Activated naive CD8-positive, alpha-beta T cell treated with anti-CD3 and anti-CD28 coated beads, Interleukin-2, amount 50 U/mL, for 16 hours (primary cell): Measurements from ENCODE around the gene CX3CL1.
"Not testable (repeated sequence)": the region's sequence is repeated elsewhere in the genome, so short reads cannot be mapped to it uniquely, and the experiment has no call there.

Source experiments
- DNase-seq: peaks from one replicate; pipeline ENCODE4 v3.0.0-alpha.2; 2020; ENCODE audit warnings: low read depth, low spot score

The CX3CL1 gene

DNA sequence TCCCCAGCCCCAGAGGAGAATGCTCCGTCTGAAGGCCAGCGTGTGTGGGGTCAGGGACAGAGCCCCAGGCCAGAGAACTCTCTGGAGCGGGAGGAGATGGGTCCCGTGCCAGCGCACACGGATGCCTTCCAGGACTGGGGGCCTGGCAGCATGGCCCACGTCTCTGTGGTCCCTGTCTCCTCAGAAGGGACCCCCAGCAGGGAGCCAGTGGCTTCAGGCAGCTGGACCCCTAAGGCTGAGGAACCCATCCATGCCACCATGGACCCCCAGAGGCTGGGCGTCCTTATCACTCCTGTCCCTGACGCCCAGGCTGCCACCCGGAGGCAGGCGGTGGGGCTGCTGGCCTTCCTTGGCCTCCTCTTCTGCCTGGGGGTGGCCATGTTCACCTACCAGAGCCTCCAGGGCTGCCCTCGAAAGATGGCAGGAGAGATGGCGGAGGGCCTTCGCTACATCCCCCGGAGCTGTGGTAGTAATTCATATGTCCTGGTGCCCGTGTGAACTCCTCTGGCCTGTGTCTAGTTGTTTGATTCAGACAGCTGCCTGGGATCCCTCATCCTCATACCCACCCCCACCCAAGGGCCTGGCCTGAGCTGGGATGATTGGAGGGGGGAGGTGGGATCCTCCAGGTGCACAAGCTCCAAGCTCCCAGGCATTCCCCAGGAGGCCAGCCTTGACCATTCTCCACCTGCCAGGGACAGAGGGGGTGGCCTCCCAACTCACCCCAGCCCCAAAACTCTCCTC lies 10.4 kb downstream of the CX3CL1 start:
- no peak for DNase-seq

DNA sequence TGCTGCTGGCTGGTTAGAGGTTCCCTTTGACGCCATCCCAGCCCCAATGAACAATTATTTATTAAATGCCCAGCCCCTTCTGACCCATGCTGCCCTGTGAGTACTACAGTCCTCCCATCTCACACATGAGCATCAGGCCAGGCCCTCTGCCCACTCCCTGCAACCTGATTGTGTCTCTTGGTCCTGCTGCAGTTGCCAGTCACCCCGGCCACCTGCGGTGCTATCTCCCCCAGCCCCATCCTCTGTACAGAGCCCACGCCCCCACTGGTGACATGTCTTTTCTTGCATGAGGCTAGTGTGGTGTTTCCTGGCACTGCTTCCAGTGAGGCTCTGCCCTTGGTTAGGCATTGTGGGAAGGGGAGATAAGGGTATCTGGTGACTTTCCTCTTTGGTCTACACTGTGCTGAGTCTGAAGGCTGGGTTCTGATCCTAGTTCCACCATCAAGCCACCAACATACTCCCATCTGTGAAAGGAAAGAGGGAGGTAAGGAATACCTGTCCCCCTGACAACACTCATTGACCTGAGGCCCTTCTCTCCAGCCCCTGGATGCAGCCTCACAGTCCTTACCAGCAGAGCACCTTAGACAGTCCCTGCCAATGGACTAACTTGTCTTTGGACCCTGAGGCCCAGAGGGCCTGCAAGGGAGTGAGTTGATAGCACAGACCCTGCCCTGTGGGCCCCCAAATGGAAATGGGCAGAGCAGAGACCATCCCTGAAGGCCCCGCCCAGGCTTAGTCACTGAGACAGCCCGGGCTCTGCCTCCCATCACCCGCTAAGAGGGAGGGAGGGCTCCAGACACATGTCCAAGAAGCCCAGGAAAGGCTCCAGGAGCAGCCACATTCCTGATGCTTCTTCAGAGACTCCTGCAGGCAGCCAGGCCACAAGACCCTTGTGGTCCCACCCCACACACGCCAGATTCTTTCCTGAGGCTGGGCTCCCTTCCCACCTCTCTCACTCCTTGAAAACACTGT lies 11.3 kb downstream of the CX3CL1 start:
- no peak for DNase-seq

DNA sequence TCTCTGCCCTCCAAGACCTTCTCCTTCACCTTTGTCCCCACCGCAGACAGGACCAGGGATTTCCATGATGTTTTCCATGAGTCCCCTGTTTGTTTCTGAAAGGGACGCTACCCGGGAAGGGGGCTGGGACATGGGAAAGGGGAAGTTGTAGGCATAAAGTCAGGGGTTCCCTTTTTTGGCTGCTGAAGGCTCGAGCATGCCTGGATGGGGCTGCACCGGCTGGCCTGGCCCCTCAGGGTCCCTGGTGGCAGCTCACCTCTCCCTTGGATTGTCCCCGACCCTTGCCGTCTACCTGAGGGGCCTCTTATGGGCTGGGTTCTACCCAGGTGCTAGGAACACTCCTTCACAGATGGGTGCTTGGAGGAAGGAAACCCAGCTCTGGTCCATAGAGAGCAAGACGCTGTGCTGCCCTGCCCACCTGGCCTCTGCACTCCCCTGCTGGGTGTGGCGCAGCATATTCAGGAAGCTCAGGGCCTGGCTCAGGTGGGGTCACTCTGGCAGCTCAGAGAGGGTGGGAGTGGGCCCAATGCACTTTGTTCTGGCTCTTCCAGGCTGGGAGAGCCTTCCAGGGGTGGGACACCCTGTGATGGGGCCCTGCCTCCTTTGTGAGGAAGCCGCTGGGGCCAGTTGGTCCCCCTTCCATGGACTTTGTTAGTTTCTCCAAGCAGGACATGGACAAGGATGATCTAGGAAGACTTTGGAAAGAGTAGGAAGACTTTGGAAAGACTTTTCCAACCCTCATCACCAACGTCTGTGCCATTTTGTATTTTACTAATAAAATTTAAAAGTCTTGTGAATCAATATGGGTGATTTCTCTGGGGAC lies 12.2 kb downstream of the CX3CL1 start:
- DNase-seq = no peak

DNA sequence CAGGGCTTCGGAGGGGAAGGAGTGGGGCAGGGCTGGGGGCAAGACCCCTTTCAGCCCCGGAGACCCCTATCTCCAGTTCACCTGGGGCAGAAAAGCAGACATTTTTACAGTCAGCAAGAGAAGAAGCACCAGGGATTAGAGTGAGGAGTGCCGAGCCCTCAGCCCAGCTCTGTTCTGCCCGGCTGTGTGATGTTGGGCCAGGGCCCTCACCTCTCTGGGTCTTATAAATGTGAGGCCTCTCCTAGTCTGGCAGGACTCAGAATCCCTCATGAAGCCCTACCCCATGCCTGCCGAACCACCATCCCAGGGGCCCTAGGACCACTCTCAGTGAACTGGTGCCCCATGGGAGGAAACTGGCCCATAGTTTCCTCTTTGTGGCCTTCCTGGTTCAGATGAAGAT lies 12.8 kb downstream of the CX3CL1 start:
- DNase-seq = no peak

DNA sequence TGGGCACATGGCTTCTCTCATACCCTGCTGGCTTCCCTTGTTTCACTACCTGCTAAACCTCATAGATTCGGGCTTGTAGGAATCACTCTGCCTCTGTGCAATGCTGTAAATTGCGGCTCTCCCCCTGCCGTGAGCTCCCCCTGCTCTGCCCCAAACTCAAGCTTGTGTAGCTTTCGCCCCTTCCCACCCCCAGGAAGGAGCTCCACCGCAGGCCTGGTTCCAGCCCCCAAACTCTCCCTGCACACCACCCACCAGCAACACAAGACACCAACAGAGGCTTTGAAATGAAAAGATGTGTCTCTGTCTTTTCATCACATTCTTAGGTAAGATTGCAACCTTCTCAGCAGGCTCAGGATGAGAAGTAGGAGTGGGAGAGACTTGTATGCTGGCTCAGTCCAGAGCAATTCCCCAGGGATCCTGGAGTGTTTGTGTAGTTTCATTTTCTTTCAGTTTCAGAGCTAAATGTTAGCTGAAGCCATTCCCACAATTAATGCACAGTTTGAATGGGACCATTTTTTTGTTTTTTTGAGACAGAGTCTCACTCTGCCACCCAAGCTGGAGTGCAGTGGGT lies 14.2 kb downstream of the CX3CL1 start:
- no peak for DNase-seq

DNA sequence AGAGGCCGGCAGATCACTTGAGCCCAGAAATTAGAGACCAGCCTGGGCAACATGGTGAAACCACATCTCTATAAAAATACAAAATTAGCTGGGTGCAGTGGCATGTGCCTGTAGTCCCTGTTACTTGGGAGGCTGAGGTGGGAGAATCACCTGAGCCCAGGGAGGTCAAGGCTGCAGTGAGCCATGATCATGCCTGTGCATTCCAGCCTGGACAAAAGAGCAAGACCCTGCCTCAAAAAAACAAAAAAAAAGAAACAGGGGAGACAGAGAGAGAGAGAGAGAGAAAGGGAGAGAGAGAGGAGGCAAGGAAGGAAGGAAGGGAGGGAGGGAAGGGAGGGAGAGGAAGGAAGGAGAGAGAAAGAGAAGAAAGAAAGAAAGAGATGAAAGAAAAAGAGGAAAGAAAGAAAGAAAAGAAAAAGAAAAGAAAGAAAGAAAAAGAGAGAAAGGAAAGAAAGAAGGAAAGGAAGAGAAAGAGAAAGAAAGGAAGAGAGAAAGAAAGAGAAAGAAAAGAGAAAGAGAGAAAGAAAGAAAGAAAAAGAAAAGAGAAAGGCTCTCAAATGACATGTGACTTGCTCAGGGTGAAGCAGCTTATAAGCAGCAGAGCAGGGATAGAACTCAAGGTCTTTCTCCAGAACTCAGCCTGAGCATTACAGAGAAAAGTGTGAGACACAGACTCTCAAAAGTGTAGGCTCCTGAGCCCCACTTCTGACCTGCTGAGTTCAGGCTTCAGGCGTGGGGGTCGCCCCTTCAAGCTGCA lies 15.5 kb downstream of the CX3CL1 start:
- no peak for DNase-seq

DNA sequence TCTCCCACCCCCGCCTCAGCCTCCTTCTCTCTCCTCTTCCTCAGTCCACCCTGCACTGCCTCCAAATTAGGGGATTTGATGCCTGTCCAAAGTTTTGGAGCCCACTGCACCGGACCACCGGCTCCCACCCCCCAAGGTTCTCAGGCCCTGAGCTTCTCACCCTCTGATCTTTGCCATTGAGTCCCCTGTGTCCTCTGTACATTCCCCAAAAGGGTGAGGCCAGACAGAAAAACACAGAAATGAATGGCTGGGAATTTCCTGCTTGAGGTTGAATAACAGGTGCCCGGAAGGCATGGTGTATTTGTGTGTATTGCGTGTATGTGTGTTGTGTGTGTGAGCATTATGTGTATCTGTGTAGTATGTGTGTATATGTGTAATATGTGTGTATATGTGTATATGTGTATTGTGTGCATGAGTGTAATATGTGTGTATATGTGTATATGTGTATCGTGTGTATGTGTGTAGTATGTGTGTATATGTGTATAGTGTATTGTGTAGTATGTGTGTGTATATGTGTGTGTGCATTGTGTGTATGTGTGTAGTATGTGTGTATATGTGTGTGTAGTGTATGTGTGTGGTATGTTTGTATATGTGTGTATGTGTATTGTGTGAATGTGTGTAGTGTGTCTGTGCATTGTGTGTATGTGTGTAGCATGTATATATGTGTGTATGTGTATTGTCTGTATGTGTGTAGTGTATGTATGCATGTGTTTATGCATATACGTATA lies 16.2 kb downstream of the CX3CL1 start:
- DNase-seq = no peak

DNA sequence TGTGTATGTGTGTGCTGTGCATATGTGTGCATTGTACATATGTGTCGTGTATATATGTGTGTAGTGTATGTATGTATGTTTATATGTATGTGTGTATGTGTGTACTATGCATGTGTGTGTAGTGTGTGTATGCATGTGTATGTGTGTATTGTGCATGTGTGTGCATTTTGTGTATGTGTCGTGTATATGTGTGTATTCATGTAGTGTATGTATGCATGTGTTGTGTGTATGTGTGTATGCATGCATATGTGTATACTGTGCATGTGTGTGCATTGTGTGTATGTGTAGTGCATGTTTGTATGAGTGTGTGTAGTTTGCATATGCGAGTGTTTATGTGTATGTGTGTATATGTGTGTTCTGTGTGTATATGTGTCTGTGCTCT lies 16.8 kb downstream of the CX3CL1 start:
- no peak for DNase-seq

DNA sequence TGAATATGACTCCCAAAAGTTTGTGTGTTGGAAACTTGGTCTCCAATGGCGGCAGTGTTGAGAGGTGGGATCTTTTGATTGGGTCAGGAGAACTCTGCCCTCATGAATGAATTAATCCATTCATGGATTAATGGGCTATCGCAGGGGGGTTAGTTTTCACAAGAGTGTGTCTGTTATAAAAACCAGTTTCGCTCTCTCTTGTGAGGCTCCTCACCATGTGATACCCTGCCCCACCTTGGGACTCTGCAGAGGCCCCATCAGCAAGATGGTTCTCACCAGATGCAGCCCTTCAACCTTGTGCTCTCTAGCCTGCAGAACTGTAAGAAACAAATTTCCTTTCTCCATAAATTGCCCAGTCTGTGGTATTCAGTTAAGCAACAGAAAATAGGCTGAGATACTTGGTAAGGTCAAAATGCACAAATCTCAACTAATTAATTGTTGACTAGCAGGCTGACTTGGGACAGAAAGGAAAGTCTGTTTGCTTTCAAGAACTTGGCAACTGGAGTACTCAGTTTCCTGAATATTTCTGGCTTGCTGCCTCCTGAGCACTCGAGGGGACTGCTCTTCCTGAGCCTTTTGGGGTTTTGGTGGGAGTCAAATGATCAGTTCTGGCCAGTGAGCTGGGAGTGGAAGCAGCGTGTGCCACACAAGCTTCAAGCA lies 18.5 kb downstream of the CX3CL1 start:
- no peak for DNase-seq

DNA sequence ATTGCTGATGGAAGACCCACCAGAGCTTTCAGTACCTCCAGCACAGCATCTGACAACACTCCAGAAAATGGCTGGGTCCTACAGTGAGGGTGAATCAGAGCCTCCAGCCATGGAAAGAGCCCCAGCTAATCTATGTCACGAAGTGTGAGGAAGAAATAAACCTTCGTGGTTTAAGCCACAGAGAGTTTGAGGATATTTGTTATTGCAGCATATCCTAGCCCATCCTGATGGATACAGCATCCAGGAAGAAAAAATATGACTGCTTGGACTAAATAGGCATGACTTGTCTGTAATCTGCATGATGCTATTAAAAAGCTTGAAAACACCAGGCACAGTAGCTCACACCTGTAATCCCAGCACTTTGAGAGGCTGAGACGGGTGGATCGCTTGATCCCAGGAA lies 19.0 kb downstream of the CX3CL1 start:
- no peak for DNase-seq

DNA sequence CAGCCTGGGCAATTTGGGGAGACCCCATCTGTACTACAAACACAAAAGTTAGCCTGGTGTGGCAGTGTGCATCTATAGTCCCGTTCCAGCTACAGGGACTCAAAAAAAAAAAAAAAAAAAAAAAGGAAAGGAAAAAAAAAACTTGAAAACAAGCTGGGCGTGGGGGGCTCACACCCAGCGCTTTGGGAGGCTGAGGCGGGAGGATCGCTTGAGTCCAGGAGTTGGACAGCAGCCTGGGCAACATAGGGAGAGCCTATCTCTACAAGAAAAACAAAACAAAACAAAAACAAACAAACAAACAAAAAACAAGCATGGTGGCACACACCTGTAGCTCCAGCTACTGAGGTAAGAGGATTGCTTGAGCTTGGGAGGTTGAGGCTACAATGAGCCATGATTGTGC lies 19.4 kb downstream of the CX3CL1 start:
- no peak for DNase-seq

DNA sequence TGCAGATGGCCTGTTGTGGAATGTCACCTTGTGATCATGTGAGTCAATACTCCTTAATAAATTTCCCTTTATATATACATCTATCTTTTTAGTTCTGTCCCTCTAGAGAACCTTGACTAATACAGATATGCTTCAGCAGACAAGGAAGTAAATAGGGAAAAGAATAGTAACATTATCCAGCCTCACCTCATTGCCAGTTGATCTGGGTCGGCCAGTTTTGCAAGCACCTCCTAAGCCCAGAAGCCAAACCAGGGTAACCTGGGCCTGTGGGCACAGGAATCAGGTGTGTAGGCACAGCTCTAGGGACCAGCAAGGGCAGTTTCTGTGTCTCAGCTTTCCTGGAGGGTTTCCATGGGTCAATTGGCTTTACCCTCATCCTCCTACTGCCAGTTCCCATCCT lies 20.4 kb downstream of the CX3CL1 start:
- no peak for DNase-seq

DNA sequence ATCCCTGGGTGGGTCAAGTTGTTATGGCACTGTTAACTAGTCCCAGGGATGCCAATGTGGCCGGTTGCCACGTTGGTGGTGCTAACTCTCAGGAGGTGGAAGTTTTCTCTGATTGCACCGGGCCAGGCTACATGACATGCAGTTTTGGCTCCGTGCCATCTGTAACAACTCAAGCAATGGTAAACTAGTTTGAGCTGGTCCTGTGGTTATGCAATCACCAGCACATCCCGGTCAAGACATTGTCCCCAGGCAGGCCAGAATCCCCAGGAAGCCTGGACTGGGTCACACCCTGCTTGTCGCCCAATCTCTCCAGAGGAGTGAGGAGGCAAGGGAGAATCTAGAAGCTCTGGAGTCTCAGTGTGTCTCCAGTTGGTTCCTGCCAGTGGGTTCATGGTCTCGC lies 22.2 kb downstream of the CX3CL1 start:
- DNase-seq = no peak

DNA sequence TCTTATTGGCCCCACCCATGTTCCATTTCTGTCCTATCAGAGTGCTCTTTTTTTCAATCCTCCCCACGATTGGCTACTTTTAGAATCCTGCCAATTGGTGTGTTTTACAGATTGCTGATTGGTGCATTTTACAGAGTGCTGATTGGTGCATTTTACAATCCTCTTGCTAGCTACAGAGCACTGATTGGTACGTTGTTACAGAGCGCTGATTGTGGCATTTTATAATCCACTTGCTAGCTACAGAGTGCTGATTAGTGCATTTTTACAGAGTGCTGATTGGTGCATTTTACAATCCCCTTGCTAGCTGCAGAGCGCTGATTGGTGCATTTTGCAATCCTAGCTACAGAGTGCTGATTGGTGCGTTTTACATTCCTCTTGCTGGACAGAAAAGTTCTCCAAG lies 22.7 kb downstream of the CX3CL1 start:
- no peak for DNase-seq

DNA sequence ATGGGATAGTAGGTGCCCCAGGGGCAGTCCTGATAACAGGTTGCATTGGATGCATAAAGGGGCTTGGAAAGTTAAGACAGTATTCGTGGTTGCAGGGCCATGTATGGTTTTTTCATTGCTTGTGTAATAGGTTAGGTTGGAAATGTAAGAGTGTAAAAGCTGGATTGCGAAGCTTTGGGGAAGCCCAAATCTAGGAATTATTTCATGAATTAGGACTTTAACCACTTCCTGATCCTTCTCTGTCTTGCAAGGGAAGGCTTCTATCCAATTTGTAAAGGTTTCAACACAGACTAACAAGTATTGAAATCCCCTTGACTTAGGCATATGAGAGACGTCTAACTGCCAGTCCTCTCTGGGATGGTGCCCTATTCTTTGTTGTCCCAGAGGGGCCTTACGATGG lies 24.5 kb downstream of the CX3CL1 start:
- DNase-seq = no peak

DNA sequence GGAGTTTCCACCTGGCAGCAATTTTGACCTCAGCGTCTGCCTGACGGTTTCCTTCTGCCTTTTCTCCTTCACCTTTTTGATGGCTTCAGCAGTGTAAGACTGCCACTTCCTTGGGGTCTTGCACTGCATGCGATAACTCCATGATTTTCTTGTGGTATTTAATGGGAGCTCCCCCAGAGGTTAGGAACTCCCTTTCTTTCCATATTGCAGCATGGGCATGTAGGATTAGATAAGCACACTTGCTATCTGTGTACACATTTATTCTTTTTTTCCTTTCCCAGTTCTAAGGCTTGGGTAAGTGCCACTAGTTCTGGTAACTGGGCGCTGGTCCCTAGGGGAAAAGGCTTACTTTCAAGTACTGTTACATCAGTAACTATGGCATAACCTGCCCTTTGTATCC lies 25.2 kb downstream of the CX3CL1 start:
- DNase-seq = not testable (repeated sequence)

DNA sequence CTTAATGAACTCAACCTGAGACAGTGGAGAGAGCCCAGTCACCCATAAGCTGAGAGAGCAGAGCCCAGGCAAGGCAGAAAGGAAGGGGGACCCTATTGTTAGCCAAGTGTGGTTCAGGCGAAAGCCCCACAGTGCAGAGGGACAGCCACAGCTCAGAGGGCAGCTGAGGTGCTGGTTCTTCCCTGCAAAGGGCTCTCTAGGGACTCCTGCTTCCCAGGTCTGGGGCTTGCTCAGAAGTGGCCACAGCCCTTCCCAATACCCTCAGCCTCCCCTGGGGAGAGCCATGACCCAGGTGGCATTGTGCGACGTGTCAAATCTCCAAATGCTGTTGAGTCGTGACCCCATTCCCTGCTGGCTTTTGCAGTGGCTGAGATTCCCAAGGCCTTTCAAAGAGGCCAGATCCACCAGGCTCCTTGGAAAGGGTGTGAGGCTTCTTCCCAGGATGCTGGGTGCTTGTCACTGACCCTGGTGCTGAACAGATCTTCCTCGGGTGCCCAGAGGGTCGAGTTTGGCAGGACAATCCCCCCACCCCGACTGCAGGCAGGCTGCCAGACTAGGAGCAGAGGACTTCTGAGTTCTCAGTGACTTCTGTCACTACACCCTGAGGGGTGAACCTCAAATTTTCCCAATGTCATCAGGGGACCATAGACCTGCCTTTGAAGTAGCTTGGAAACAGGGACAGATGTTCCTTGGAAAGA lies 29.8 kb downstream of the CX3CL1 start:
- DNase-seq = no peak

DNA sequence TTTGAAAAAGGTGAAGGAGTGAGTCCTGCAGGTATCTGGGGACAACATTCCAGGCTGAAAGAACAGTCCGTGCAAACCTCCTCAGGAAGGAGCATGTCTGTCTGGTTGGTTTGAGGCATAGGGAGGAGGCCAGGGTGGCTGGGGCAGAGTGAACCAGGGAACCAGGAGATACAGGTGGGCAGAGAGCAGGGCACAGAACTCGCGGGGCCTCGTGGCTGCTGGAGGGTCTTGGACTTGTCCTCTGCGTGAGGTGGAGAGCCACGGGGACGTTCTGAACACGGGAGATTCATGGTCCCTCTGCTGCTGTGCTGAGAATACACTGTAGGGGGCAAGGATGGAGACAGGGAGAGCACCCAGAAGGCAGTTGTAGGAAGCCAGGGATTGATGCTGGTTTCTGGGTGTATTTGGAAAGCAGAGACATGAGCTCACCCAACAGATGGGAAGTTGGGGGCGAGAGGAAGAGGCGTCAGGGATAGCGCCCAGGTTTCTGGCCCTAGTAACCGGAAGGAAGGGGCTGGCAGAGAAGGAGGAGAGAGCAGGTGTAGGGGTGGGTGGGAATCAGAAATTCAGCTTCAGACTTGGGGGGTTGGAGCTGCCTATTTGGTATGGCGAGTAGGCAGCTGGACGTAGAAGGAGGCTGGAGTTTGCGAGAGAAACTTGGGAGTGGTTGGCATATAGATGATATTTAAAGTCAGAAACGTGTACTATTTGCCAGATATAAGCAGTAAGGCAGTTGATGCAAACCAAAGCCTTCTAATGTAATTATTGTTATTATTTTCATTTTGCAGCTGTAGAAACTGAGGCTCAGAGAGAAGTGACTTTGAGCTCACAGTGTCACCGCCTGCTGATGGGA lies 31.9 kb downstream of the CX3CL1 start, which contains the start of gene CCL17:
CCL17 (plus strand) TSS at position 803 of the 853 bp plus-strand sequence. CDS start 9,166 bp downstream, outside the sequence.
- DNase-seq = no peak
